H1 (cell line): ENCODE data around the gene FCN3. TPM values are rescaled to one million over a fixed set of nuclear protein-coding genes. Genes with fewer than 3 reads are reported as not detected.

Source experiments
- BACH1 ChIP-seq: IDR thresholded peaks from 2 replicates; pipeline ENCODE4 v1.6.1; 2012; ENCODE audit warnings: low read length, improper control_type of control experiment
- GABPA ChIP-seq: IDR thresholded peaks from 2 replicates; pipeline ENCODE4 v1.6.1; 2011; ENCODE audit warnings: mild to moderate bottlenecking, low read length, moderate library complexity, borderline replicate concordance; ENCODE audit not compliant: insufficient read depth
- JUN ChIP-seq: IDR thresholded peaks from 2 replicates; pipeline ENCODE4 v1.6.1; 2011; ENCODE audit warnings: low read depth, mild to moderate bottlenecking, improper control_type of control experiment, low read length
- NRF1 ChIP-seq: IDR thresholded peaks from 2 replicates; pipeline ENCODE4 v1.6.1; 2011; ENCODE audit warnings: mild to moderate bottlenecking, low read depth, low read length, improper control_type of control experiment
- SRF ChIP-seq: IDR thresholded peaks from 2 replicates; pipeline ENCODE4 v1.6.1; 2011; ENCODE audit warnings: mild to moderate bottlenecking, low read depth, low read length, moderate library complexity
- TEAD4 ChIP-seq: IDR thresholded peaks from 2 replicates; pipeline ENCODE4 v1.6.1; 2012; ENCODE audit warnings: low read depth, low read length, inconsistent platforms, mixed read lengths
- polyA plus RNA-seq, 7 experiments: library from polyadenylated mRNA; depleted of rRNA in 3 of 7; stranded (reverse) in 5 of 7; unstranded in 2 of 7; fragments of >200 nt in 5 of 7; fragments of 200-250 nt in 2 of 7; gene quantifications; 1 replicate in 5 of 7; 2 replicates in 1 of 7; 4 replicates in 1 of 7; pipeline versions ENCODE4 v1.2.1 to v1.2.3, GENCODE V29; 2011 to 2013; ENCODE audit warnings: missing spikeins in 2 of 7, mixed read lengths in 2 of 7
- total RNA-seq: library from RNA; stranded (reverse); fragmentation: NEBNext Ultra II Directional; extraction: Animal tissue kit (Norgen Biotek cat#: 25700); gene quantifications from 2 replicates; pipeline ENCODE4 v1.2.1, GENCODE V29; 2021

Gene FCN3
- total and polyA plus RNA-seq, 2 of the 8 experiments (the other 6 are each of a cell fraction or from before 2014, with no cell fraction given) = 0.30 to 0.57 TPM

DNA sequence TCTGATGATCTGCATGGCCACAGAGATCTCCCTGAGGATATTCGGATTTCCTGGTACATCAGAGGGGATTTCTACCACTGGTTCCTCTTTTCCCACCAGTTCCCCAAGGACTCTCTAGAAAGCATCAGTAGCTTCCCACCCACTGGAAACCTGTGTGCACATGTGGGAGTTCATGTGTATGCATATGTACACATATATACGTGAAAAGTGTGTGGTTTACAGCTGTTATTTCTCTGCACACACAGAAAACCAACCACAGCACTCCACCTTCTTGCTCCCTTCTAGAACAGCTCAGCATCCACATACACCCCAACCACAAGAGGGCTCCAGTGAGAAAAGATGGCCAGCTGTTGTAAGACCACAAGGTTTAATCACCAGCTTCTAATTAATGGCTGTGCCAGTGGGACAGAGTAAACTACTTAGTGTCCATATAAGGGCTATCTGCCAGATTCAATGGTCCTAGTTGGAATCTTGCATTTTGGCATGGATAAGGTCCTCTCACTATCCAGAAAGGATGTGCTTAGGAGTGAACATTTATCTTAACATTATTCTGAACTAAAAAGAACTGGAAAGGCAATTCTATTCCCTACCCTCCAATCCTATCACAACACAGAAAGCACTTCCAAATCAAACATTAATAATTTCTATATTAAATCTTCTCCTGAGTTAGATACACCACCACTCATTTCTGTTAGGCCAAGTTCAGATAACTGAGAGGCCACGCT is 41.9 kb upstream of the FCN3 start (continued):
- TF ChIP-seq SRF (0 out of 2 replicates have a peak, but pooled peaks have one; percentile 11), GABPA (no peak), NRF1 (no peak), TEAD4 (no peak), JUN (no peak), BACH1 (no peak)
